HFF-Myc (cell line): ENCODE measurements around the gene ECHDC1.

Experiments used
- DNase-seq: peaks from one replicate; pipeline ENCODE4 v3.0.0-alpha.2; 2011; ENCODE audit warnings: low read depth; ENCODE audit errors: extremely low read depth
- H3K4me3 ChIP-seq: replicated peaks from 2 replicates; pipeline ENCODE4 v1.5.1; 2011; ENCODE audit warnings: low read depth, mild to moderate bottlenecking, control low read depth, low read length
- TF ChIP-seq, protein P1 (sequence below): IDR thresholded peaks from 2 replicates; pipeline ENCODE4 v1.5.1; 2012; ENCODE audit warnings: mild to moderate bottlenecking, low read depth, low read length, control low read depth; ENCODE audit errors: missing control alignments

ECHDC1 gene

DNA sequence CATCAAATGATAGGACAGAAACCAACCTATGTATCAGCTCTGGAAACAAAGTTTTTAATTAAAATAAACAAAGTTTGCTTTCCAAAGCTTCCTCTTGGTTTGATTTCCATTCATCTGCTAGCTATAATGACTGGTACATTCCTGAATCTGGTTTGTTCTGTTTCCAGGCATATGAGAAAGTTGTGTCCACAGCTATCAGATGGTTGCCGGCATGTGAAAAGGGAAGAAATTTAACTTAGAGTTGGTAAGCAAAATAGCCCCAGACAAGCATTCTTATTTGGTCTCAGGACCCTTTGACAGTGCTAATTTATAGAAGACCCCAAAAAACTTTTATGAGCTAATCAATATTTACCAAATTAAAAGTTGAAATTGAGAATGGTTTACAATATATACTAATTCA is 80.5 kb downstream of the ECHDC1 start:
- DNase-seq = no peak
- H3K4me3 ChIP-seq = no peak overlapping the region
- TF ChIP-seq, protein P1, sequence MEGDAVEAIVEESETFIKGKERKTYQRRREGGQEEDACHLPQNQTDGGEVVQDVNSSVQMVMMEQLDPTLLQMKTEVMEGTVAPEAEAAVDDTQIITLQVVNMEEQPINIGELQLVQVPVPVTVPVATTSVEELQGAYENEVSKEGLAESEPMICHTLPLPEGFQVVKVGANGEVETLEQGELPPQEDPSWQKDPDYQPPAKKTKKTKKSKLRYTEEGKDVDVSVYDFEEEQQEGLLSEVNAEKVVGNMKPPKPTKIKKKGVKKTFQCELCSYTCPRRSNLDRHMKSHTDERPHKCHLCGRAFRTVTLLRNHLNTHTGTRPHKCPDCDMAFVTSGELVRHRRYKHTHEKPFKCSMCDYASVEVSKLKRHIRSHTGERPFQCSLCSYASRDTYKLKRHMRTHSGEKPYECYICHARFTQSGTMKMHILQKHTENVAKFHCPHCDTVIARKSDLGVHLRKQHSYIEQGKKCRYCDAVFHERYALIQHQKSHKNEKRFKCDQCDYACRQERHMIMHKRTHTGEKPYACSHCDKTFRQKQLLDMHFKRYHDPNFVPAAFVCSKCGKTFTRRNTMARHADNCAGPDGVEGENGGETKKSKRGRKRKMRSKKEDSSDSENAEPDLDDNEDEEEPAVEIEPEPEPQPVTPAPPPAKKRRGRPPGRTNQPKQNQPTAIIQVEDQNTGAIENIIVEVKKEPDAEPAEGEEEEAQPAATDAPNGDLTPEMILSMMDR = no peak

DNA sequence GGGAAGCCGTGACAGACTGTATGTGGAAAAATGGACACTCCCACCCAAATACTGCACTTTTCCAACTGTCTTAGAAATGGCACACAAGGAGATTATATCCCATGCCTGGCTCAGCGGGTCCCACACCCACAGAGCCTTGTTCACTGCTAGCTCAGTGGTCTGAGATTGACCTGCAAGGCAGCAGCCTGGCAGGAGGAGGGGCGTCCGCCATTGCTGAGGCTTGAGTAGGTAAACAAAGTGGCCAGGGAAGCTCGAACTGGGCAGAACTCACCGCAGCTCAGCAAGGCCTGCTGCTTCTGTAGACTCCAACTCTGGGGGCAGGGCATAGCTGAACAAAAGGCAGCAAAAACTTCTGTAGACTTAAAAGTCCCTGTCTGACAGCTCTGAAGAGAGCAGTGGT is 88.1 kb downstream of the ECHDC1 start:
- TF ChIP-seq, protein P1 = no peak
- no peak overlapping the region for H3K4me3 ChIP-seq
- DNase-seq = no peak

GRCh38 chr6:127249621-127250020 is 93.8 kb downstream of the ECHDC1 start:
- DNase-seq = no peak
- no peak overlapping the region for H3K4me3 ChIP-seq
- TF ChIP-seq, protein P1 = no peak

DNA sequence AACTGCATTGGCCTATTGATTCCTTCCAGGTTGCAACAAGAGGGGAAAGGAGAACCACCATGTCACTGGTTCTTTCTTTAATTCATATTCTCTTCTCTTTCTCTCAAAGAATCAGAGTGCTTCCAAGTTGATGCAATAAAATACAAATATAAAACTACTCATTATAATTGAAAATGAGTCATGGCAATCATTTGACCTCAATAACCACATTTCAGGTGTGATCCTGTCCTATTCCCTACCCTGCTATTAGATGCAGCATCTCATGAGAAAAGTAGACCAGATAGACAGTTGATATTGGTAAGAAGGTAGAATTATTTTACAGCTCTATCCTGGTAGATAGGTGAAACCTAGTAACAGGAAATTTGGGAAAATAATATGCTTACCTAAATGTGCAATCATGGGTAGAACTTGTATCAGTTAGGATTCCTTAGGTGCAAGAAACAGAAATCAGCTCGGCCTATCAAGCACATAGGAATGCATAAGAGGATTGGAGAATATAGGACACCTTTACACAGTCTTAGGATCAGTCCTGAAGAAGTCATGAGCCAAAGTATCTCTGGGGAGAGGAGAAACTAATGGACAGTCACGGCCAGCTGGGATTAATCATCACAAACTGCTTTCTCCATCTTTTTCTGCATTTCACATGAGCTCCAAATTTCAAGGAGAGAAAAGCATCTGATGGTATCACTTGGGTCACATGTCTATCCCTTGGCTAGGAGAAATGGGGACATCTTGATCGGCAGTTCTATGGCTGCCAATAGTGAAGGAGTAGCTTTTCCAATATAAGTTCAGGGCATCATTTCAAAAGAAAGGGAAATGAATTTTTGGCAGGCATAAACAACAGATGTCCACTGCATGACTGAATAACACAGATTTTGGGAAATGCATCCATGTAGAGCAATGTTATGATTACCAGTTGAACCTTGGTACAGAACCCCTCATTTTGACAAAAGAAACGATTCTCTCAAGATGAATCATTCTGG is 96.0 kb downstream of the ECHDC1 start:
- no peak for DNase-seq
- H3K4me3 ChIP-seq = no peak overlapping the region
- TF ChIP-seq, protein P1 = no peak

DNA sequence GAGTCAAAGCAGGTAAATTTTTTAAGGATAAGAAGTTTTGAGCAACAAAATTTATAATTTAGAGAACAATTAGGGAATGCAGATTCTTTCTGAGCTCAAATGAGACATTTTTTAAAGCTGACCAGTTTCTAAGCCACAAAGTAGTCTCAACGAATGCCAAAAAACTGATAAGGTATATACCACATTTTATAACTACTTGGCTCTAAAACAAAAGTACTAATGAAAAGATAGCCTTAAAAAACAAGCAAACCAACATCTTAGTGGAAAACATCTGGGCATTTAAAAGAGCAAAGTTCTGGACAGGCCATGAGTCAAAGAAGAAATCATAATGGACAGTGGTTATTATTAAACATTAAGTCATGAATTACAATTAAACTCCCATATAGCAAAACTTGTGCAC is 99.9 kb downstream of the ECHDC1 start:
- no peak for DNase-seq
- H3K4me3 ChIP-seq = no peak overlapping the region
- TF ChIP-seq, protein P1 = no peak
